GM10248 (cell line): ENCODE results near the gene CUX1.

ENCODE experiments used
- CTCF ChIA-PET: fragments of 300-600 bp; sonication (Branson Sonifier 250); formaldehyde crosslinking; extraction: SDS; loops from one replicate; lab custom pipeline; 2021; ENCODE audit warnings: antibody characterized with exemption; lab: Yijun Ruan, JAX
- POLR2A ChIA-PET: fragments of 350-650 bp; sonication (Branson Sonifier 250); formaldehyde crosslinking; extraction: SDS; loops from one replicate; lab custom pipeline; 2020; ENCODE audit warnings: antibody characterized with exemption; lab: Yijun Ruan, JAX
- DNase-seq: peaks from one replicate; pipeline ENCODE4 v3.0.0; 2012; ENCODE audit errors: extremely low spot score
- CTCF ChIP-seq: IDR thresholded peaks from 2 replicates; pipeline ENCODE4 v1.5.1; 2012; ENCODE audit warnings: mild to moderate bottlenecking, low read depth; ENCODE audit errors: extremely low read depth, missing control alignments, control extremely low read depth

CUX1 gene

GRCh38 chr7:101968720-101969466 lies 151.5 kb downstream of the CUX1 start:
- CTCF ChIA-PET = interaction anchor here (1.0 to 1.5 kb wide), 2 partner anchors 13 to 28 kb away, joined by 3 read pairs; no protein-coding TSS in a partner anchor
- POLR2A ChIA-PET = interaction anchor here (0.7 kb wide), 1 partner anchor 271 kb away, joined by 3 read pairs; no protein-coding TSS in a partner anchor
- no peak for DNase-seq
- TF ChIP-seq CTCF = no peak

- no peak for DNase-seq
- ChIA-PET CTCF (interaction anchor here (0.7 to 1.5 kb wide), 3 partner anchors 9 to 29 kb away, joined by 3 read pairs; no protein-coding TSS in a partner anchor), POLR2A (no interaction called here)
- TF ChIP-seq CTCF = no peak
Measured at GRCh38 chr7:101969997-101970585, 152.7 kb downstream of the CUX1 start.

GRCh38 chr7:101970801-101971200 lies 153.4 kb downstream of the CUX1 start:
- TF ChIP-seq CTCF = no peak
- no peak for DNase-seq
- CTCF ChIA-PET = interaction anchor here (0.7 to 1.0 kb wide), 3 partner anchors 10 to 105 kb away, joined by 3 read pairs; no protein-coding TSS in a partner anchor
- POLR2A ChIA-PET = no interaction called here

GRCh38 chr7:101971457-101971856 lies 154.0 kb downstream of the CUX1 start:
- ChIA-PET CTCF (no interaction called here), POLR2A (no interaction called here)
- no peak for DNase-seq
- no peak for TF ChIP-seq CTCF

GRCh38 chr7:101972627-101973026 lies 155.2 kb downstream of the CUX1 start:
- no peak for DNase-seq
- no peak for TF ChIP-seq CTCF
- ChIA-PET POLR2A (no interaction called here), CTCF (interaction anchor here (0.7 kb wide), 1 partner anchor 20 kb away, joined by 3 read pairs; no protein-coding TSS in a partner anchor)

- DNase-seq = no peak
- POLR2A ChIA-PET = no interaction called here
- no peak for TF ChIP-seq CTCF
- CTCF ChIA-PET = no interaction called here
Measured at GRCh38 chr7:101973130-101973529, 155.7 kb downstream of the CUX1 start.
